GM12873 (cell line): ENCODE results near the gene GPATCH2.

Experiments
- CTCF ChIP-seq: IDR thresholded peaks from 2 replicates; pipeline ENCODE4 v1.5.1; 2012; ENCODE audit warnings: low read depth, mild to moderate bottlenecking, moderate library complexity, low read length, control low read depth; ENCODE audit not compliant: insufficient read depth; ENCODE audit errors: missing control alignments

The GPATCH2 gene

GRCh38 chr1:217577336-217577735 is 53.6 kb downstream of the GPATCH2 start:
- no peak for TF ChIP-seq CTCF

GRCh38 chr1:217574265-217574949 is 56.5 kb downstream of the GPATCH2 start:
- no peak for TF ChIP-seq CTCF

- TF ChIP-seq CTCF = no peak
Measured at GRCh38 chr1:217569021-217569420, 61.9 kb downstream of the GPATCH2 start.

- no peak for TF ChIP-seq CTCF
Measured at GRCh38 chr1:217568200-217568599, 62.7 kb downstream of the GPATCH2 start.

GRCh38 chr1:217564833-217565232 is 66.1 kb downstream of the GPATCH2 start:
- TF ChIP-seq CTCF = no peak

- no peak for TF ChIP-seq CTCF
Measured at GRCh38 chr1:217564207-217564606, 66.7 kb downstream of the GPATCH2 start.

GRCh38 chr1:217563179-217563578 is 67.7 kb downstream of the GPATCH2 start:
- TF ChIP-seq CTCF = no peak
